Osteocyte (in vitro differentiated cells): ENCODE data around the gene SPEG. TPM values are rescaled to one million over a fixed set of nuclear protein-coding genes. Genes with fewer than 3 reads are reported as not detected.

Experiments used
- DNase-seq: peaks from one replicate; pipeline ENCODE4 v3.0.0; 2021; ENCODE audit warnings: mixed read lengths; ENCODE audit not compliant: unreplicated experiment; ENCODE audit errors: extremely low spot score
- H3K27ac Mint-ChIP-seq: one replicate; pipeline ENCODE4 v1.8.0; 2021; ENCODE audit warnings: mild to moderate bottlenecking, mixed read lengths; ENCODE audit not compliant: unreplicated experiment
- H3K27me3 Mint-ChIP-seq: one replicate; pipeline ENCODE4 v1.8.0; 2021; ENCODE audit warnings: mixed read lengths; ENCODE audit not compliant: unreplicated experiment
- H3K36me3 Mint-ChIP-seq: one replicate; pipeline ENCODE4 v1.8.0; 2021; ENCODE audit warnings: mixed read lengths; ENCODE audit not compliant: unreplicated experiment
- H3K4me1 Mint-ChIP-seq: one replicate; pipeline ENCODE4 v1.8.0; 2021; ENCODE audit warnings: mixed read lengths; ENCODE audit not compliant: unreplicated experiment
- H3K4me3 Mint-ChIP-seq: one replicate; pipeline ENCODE4 v1.8.0; 2021; ENCODE audit warnings: mild to moderate bottlenecking, moderate library complexity, mixed read lengths; ENCODE audit not compliant: unreplicated experiment
- H3K9me3 Mint-ChIP-seq: one replicate; pipeline ENCODE4 v1.8.0; 2021; ENCODE audit warnings: mixed read lengths; ENCODE audit not compliant: unreplicated experiment
- CTCF ChIP-seq: fragments of 200-600 bp; sonication (generic); IDR thresholded peaks from 2 replicates; pipeline ENCODE4 v1.5.0; 2021; ENCODE audit warnings: antibody characterized with exemption, mild to moderate bottlenecking, moderate library complexity
- total RNA-seq: library from RNA; stranded (reverse); gene quantifications from 2 replicates; pipeline ENCODE4 v1.2.1, GENCODE V29; 2021

Gene SPEG
- total RNA-seq, 1 donor from 2014 or later = 30.3 TPM

DNA sequence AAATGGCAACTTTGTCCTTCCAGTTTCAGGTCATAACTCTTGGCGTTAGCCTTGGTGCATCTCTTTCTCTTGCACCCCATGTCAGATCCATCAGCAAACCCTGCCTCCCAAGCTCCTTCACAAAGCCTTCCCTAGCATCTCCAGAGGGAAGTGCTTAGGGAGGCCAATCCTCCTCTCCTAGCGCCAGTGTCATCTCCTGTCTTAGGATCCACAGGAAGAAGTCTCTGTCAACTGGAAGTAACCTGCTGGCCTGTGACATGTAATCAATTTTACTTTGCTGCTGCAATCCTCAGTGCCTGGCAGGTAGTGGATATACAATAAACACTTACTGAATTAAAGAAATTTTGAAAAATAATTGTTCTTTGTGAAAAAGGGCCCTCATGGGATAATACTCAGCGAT lies 39.0 kb upstream of the SPEG start:
- DNase-seq = no peak
- TF ChIP-seq CTCF = no peak
- Mint-ChIP-seq H3K27ac (no peak overlapping the region), H3K4me1 (no peaks in the 10 kb centered on the region), H3K9me3 (no peaks in the 10 kb centered on the region), H3K27me3 (no peaks in the 10 kb centered on the region), H3K36me3 (no peaks in the 10 kb centered on the region), H3K4me3 (no peak overlapping the region)

DNA sequence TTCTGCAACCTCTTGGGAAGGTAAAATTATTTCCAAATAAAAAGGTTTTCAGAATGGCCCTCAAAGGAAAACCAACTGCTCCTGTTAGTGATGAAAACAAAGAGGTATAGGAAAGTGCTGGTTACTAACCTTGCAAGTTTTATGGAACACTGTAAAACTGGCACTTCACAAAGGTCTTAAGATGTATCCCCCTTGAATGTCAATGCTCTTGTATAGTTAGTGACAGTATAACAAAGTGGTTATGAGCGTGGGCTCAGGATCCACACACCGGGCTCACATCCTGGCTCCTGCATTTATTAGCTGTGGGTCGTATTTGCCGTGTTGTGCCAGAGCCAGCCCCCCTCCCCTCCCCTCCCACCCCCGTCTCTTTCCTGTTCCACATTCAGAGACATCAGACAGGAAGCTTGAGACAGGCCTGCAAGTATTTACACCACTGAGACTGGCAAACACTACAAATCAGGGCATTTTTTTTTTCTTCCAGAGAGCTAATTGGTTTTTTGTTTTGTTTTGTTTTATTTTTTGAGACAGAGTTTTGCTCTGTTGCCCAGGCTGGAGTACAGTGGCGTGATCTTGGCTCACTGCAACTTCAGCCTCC lies 37.7 kb upstream of the SPEG start:
- no peak for TF ChIP-seq CTCF
- DNase-seq = no peak
- no peaks in the 10 kb centered on the region for H3K36me3 Mint-ChIP-seq
- no peaks in the 10 kb centered on the region for H3K4me1 Mint-ChIP-seq
- no peaks in the 10 kb centered on the region for H3K27me3 Mint-ChIP-seq
- H3K9me3 Mint-ChIP-seq = no peaks in the 10 kb centered on the region
- no peak overlapping the region for H3K4me3 Mint-ChIP-seq
- H3K27ac Mint-ChIP-seq = no peak overlapping the region

GRCh38 chr2:219398721-219399363 lies 35.8 kb upstream of the SPEG start:
- H3K27me3 Mint-ChIP-seq = no peaks in the 10 kb centered on the region
- H3K4me1 Mint-ChIP-seq = no peaks in the 10 kb centered on the region
- no peak for TF ChIP-seq CTCF
- no peak for DNase-seq
- no peaks in the 10 kb centered on the region for H3K36me3 Mint-ChIP-seq
- H3K4me3 Mint-ChIP-seq = no peak overlapping the region
- H3K9me3 Mint-ChIP-seq = no peaks in the 10 kb centered on the region
- H3K27ac Mint-ChIP-seq = no peak overlapping the region

- no peaks in the 10 kb centered on the region for H3K4me1 Mint-ChIP-seq
- no peaks in the 10 kb centered on the region for H3K36me3 Mint-ChIP-seq
- DNase-seq = no peak
- no peaks in the 10 kb centered on the region for H3K27me3 Mint-ChIP-seq
- no peak overlapping the region for H3K27ac Mint-ChIP-seq
- H3K4me3 Mint-ChIP-seq = no peak overlapping the region
- H3K9me3 Mint-ChIP-seq = no peaks in the 10 kb centered on the region
- no peak for TF ChIP-seq CTCF
These were observed 34.7 kb upstream of the SPEG start for GRCh38 chr2:219399716-219400478.

DNA sequence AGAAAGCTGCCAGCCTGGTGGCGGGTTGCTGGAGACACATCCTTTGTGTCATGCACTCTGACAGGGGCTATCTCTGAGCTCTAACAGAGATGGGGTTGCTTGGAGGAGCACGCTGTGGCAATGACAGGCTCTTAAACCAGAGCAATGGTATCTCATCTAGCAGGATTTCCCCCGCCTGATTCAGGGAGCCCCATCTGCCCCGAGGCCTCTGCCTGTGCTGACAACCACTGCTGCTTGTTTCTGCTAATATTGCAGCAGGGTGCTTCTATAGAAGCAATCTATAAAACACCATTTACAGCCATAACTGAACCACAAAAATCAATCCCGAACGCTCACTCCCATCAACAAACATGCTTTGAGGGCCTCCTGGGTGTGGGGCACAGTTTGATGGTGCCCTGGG lies 34.1 kb upstream of the SPEG start:
- Mint-ChIP-seq H3K9me3 (no peaks in the 10 kb centered on the region), H3K36me3 (no peaks in the 10 kb centered on the region), H3K27ac (no peak overlapping the region), H3K4me3 (no peak overlapping the region), H3K4me1 (peaks cover 2% of the 10 kb centered on the region), H3K27me3 (no peaks in the 10 kb centered on the region)
- TF ChIP-seq CTCF = no peak
- no peak for DNase-seq
